K562 treated with DMSO at 1 percent for 48 hours (cell line): ENCODE data around the gene RBM38. TPM values are rescaled to one million over a fixed set of nuclear protein-coding genes. Genes with fewer than 3 reads are reported as not detected.

Experiments used
- total RNA-seq: library from RNA; unstranded; fragments of 300-600 nt; gene quantifications from 2 replicates; pipeline ENCODE4 v1.2.3, GENCODE V29; 2022; ENCODE audit warnings: low replicate concordance; ENCODE audit errors: extremely low read depth

Gene RBM38
- not detected in 2 replicates for total RNA-seq

GRCh38 chr20:57390604-57391438, at the start of gene RBM38:
RBM38 (plus strand) TSS chr20:57391396; CDS start chr20:57391582, 186 bp downstream.

DNA sequence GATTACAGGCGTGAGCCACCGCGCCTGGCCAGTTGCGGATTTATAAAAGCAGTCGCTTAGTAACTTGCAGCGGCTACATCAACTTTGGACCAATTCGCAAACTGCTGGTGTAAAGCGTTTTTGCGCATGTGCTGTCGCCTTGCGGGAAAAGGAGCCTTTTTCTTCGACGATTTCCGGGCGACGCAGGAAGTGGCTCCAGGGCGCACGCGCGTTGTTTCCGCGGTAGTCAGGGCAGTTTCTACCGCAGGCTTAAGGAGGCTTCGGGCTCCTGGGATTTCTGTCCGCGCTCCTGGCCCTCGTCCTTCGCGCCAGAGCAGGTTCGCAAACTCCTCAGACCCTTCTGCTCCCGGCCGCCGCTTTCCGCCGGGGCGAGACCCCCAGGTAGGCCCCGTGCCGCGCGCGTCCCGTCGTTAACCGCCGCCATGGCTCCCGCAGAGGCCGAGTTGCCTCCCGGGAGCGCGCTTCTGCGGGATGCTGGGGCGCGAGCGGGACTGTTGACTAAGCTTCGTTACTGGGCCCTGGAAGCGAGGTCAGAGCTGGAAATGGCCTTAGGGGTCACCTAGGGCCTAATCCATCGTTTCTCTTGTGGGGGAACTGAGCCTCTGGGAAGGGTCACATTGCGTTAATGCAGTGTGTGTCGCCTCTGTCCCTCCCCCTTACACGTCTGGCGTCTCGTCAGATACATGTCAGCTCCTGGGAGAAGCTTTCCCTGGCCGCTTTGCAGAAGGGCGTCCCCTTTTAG, 40.0 kb upstream of the RBM38 start, which contains the start of gene RAE1:
RAE1 (plus strand) TSS at position 214 of the 742 bp plus-strand sequence. CDS start 2,784 bp downstream, outside the sequence.

Other genes starting within 250 kb of the RBM38 start
- not detected in 2 replicates for gene BMP7, start 124.8 kb upstream of the RBM38 start, total RNA-seq
- not detected in 2 replicates for gene SPO11, start 61.6 kb upstream of the RBM38 start, total RNA-seq
- not detected in 2 replicates for gene RAE1, start 40.1 kb upstream of the RBM38 start, total RNA-seq
- not detected in 2 replicates for gene CTCFL, start 133.7 kb downstream of the RBM38 start, total RNA-seq
- not detected in 2 replicates for gene PCK1, start 169.7 kb downstream of the RBM38 start, total RNA-seq
- not detected in 2 replicates for gene ZBP1, start 229.0 kb downstream of the RBM38 start, total RNA-seq